ENCODE data around the gene PHYHD1. TPM values are rescaled to one million over a fixed set of nuclear protein-coding genes. Genes with fewer than 3 reads are reported as not detected.

The PHYHD1 gene
- 3.2 and 7.5 TPM in 2 replicates for total RNA-seq

DNA sequence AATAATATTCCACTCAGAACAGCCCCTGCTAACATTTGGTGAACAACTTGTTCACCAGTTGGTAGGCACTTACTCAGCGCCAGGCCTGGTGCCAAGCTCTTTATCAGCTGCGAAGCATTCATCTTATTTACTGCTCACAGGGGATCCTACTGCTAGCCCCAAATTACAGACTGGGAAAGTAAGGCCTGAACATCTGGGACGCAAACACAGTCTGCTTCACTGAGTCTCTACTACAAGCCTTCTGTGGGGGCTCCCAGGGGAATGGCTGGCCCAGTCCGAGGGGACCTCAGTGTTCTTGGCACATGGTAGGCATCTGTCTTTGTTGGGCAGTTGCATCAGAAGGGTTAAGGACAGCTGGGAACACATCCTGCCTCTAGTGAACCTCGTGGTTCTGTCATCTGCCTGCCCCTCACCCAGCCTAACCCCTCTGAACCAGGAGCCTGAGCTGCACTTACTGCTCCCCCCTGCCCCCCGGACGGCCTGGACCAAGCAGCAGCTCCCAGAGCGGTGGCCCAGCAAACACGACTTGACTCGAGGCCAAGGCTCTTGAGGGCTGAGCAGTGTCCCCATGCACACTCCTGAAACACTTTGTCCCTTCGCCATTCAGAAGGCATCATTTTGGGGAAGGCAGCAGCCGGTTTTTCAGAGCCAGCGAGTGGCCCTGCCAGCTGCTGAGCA, at the start of gene PHYHD1:
TSS of gene PHYHD1 (plus strand) at position 602 of the 678 bp plus-strand sequence. CDS start 1,342 bp downstream, outside the sequence.

GRCh38 chr9:128881884-128882676, 38.7 kb upstream of the PHYHD1 start, which contains the start of the genes KYAT1 and LRRC8A:
TSS of gene KYAT1 (minus strand) at chr9:128881950. CDS start at chr9:128845405, 36,545 bp downstream.
TSS of gene LRRC8A (plus strand) at chr9:128882133. CDS start at chr9:128907165, 25,032 bp downstream.

DNA sequence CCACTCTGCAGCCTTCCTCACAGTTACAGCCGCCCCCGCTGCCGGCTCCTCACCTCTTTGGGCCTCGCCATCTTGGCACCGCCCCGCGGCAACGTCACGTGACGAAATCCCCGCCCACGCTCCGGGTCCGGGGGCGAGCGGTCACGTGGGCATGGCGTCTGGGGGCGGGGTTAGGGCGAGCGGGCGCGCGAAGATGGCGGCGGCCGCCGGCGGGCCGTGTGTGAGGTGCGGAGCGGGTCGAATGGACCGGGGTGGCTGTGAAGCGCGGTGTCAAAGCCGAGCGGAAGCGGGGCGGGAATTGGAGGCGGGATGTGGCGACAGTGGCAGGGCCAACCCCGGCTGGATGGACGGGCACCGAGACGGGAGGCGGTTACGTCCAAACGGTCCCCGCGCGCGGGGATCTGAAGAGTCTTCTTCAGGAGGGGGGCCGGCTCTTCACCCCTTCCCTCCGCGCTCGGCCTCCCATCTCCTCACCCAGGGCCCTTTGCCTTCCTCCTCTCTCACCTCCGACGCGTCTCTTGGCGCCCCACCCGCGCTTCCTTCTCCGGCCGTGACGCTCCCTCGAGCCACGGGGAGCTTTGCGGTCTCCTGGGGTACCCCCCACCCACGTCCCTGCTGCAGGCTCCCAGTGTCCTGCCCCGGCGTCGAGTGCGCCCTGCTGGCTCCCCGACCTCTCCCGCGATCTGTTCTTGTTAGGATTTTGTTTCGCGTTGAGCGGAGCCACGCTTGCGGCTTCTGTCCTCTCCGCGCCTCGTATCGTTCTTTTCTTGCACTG, 26.9 kb downstream of the PHYHD1 start, which contains the start of the genes DOLK and NUP188:
TSS of gene DOLK (minus strand) at position 77 of the 775 bp plus-strand sequence. CDS start 300 bp downstream, outside the sequence.
TSS of gene NUP188 (plus strand) at position 173 of the 775 bp plus-strand sequence. CDS start at position 194, 21 bp downstream.

Other genes with a start within 250 kb of the PHYHD1 start
- gene SET, start 231.8 kb upstream of the PHYHD1 start, total RNA-seq, result 299 and 428 TPM in 2 replicates
- 4.8 and 7.6 TPM in 2 replicates for gene PKN3, start 218.5 kb upstream of the PHYHD1 start, total RNA-seq
- gene ZDHHC12, start 196.9 kb upstream of the PHYHD1 start, total RNA-seq, result 93.0 and 161 TPM in 2 replicates
- 26.0 and 26.9 TPM in 2 replicates for gene ZER1, start 149.1 kb upstream of the PHYHD1 start, total RNA-seq
- gene TBC1D13, start 133.7 kb upstream of the PHYHD1 start, total RNA-seq, result 7.0 and 15.4 TPM in 2 replicates
- 32.5 and 44.9 TPM in 2 replicates for gene ENDOG, start 102.5 kb upstream of the PHYHD1 start, total RNA-seq
- 14.2 and 34.4 TPM in 2 replicates for gene SPOUT1, start 91.2 kb upstream of the PHYHD1 start, total RNA-seq
- 12.5 and 19.3 TPM in 2 replicates for gene KYAT1, start 39.0 kb upstream of the PHYHD1 start, total RNA-seq
- gene LRRC8A, start 38.8 kb upstream of the PHYHD1 start, total RNA-seq, result 126 and 152 TPM in 2 replicates
- 17.6 and 24.6 TPM in 2 replicates for gene DOLK, start 26.6 kb downstream of the PHYHD1 start, total RNA-seq
- 32.5 and 45.4 TPM in 2 replicates for gene NUP188, start 26.7 kb downstream of the PHYHD1 start, total RNA-seq
- 37.9 and 46.2 TPM in 2 replicates for gene SH3GLB2, start 107.3 kb downstream of the PHYHD1 start, total RNA-seq
- 15.8 and 18.7 TPM in 2 replicates for gene MIGA2, start 115.6 kb downstream of the PHYHD1 start, total RNA-seq
- gene DOLPP1, start 160.1 kb downstream of the PHYHD1 start, total RNA-seq, result 13.0 and 20.9 TPM in 2 replicates
- gene CRAT, start 189.8 kb downstream of the PHYHD1 start, total RNA-seq, result 14.1 and 32.8 TPM in 2 replicates
- 76.2 and 97.7 TPM in 2 replicates for gene PTPA, start 190.4 kb downstream of the PHYHD1 start, total RNA-seq